PC-3 (cell line): Measurements from ENCODE around the gene DMBX1. TPM values are rescaled to one million over a fixed set of nuclear protein-coding genes. Genes with fewer than 3 reads are reported as not detected.

Source experiments
- ATAC-seq: fragments of 200-7000 bp; cut with Tn5 transposase; 2 replicates; pipeline ENCODE4 v1.9.1; 2020; ENCODE audit warnings: mild to moderate bottlenecking, moderate library complexity
- BruUV-seq: library from RNA; stranded (reverse); fragments of 400-500 nt; replicated peaks from 2 replicates; lab custom pipeline; 2021; lab: Mats Ljungman, UMichigan
- CTCF ChIA-PET: fragments of 300-600 bp; sonication (Branson Sonifier 250); formaldehyde crosslinking; loops from one replicate; lab custom pipeline; 2022; ENCODE audit warnings: antibody characterized with exemption; lab: Charles Lee
- POLR2A ChIA-PET: fragments of 300-600 bp; sonication (Branson Sonifier 250); formaldehyde crosslinking; loops from one replicate; lab custom pipeline; 2022; ENCODE audit warnings: antibody characterized with exemption; ENCODE audit not compliant: unreplicated experiment; lab: Charles Lee
- DNase-seq: peaks from one replicate; pipeline ENCODE4 v3.0.0-alpha.2; 2015
- H2AFZ ChIP-seq: fragments of 300-600 bp; sonication (generic); 2 replicates; pipeline ENCODE4 v1.6.0; 2016; ENCODE audit warnings: antibody characterized with exemption, low read length
- H3F3A ChIP-seq: fragments of 300-600 bp; sonication (generic); one replicate; pipeline ENCODE4 v1.6.0; 2017; ENCODE audit warnings: antibody characterized with exemption, low read length, control low read depth, mild to moderate bottlenecking; ENCODE audit not compliant: unreplicated experiment
- H3K27ac ChIP-seq: fragments of 300-600 bp; sonication (generic); 2 replicates; pipeline ENCODE4 v1.5.1; 2016; ENCODE audit warnings: mild to moderate bottlenecking, low read length
- H3K27me3 ChIP-seq: fragments of 300-600 bp; sonication (generic); 2 replicates; pipeline ENCODE4 v1.6.1; 2016; ENCODE audit warnings: low read length, mixed read lengths
- H3K36me3 ChIP-seq: fragments of 300-600 bp; sonication (generic); 2 replicates; pipeline ENCODE4 v1.6.1; 2016; ENCODE audit warnings: low read depth, mixed run types, low read length, mixed read lengths
- H3K4me1 ChIP-seq: fragments of 300-600 bp; sonication (generic); 2 replicates; pipeline ENCODE4 v1.5.1; 2016; ENCODE audit warnings: low read length; ENCODE audit not compliant: insufficient read depth
- H3K4me2 ChIP-seq: fragments of 300-600 bp; sonication (generic); 2 replicates; pipeline ENCODE4 v1.6.0; 2016; ENCODE audit warnings: low read length
- H3K4me3 ChIP-seq: fragments of 300-600 bp; sonication (generic); 2 replicates; pipeline ENCODE4 v1.5.1; 2016; ENCODE audit warnings: mild to moderate bottlenecking, low read length, mixed read lengths
- H3K79me2 ChIP-seq: fragments of 300-600 bp; sonication (generic); 2 replicates; pipeline ENCODE4 v1.6.1; 2017; ENCODE audit warnings: low read length, mixed read lengths
- H3K9ac ChIP-seq: fragments of 300-600 bp; sonication (generic); 2 replicates; pipeline ENCODE4 v1.6.0; 2016; ENCODE audit warnings: mild to moderate bottlenecking, low read length
- H3K9me2 ChIP-seq: fragments of 300-600 bp; sonication (generic); replicated peaks from 2 replicates; pipeline ENCODE4 v1.6.1; 2016; ENCODE audit warnings: mixed run types, low read length, mixed read lengths
- H3K9me3 ChIP-seq: fragments of 300-600 bp; sonication (generic); 2 replicates; pipeline ENCODE4 v1.6.1; 2016; ENCODE audit warnings: low read length, mixed read lengths
- H4K20me1 ChIP-seq: fragments of 300-600 bp; sonication (generic); 2 replicates; pipeline ENCODE4 v1.6.1; 2016; ENCODE audit warnings: low read length, mixed read lengths
- EZH2 ChIP-seq: fragments of 300-600 bp; sonication (generic); IDR thresholded peaks from one replicate; pipeline ENCODE4 v1.6.1; 2017; ENCODE audit warnings: antibody characterized with exemption, mild to moderate bottlenecking, low read length; ENCODE audit not compliant: unreplicated experiment
- EZH2phosphoT487 ChIP-seq: fragments of 300-600 bp; sonication (generic); IDR thresholded peaks from 2 replicates; pipeline ENCODE4 v1.6.1; 2018; ENCODE audit warnings: mild to moderate bottlenecking, antibody characterized with exemption, low read length, borderline replicate concordance
- intact Hi-C: fragments of 100-400 bp; cut with micrococcal nuclease; formaldehyde crosslinking; loops from 2 replicates; pipeline ENCODE4 v1.9.0; 2023
- total RNA-seq: library from RNA; depleted of rRNA; stranded (reverse); fragments of >200 nt; gene quantifications from 2 replicates; pipeline ENCODE4 v1.2.3, GENCODE V29; 2014
- TF ChIP-seq, protein P1 (sequence below): fragments of 300-600 bp; sonication (generic); conservative IDR thresholded peaks from 2 replicates; pipeline ENCODE4 v1.5.1; 2017; ENCODE audit warnings: antibody characterized with exemption, low read depth, mild to moderate bottlenecking, low read length

DMBX1 gene
- total RNA-seq, 1 experiment from 2014 or later = 2.4 TPM

DNA sequence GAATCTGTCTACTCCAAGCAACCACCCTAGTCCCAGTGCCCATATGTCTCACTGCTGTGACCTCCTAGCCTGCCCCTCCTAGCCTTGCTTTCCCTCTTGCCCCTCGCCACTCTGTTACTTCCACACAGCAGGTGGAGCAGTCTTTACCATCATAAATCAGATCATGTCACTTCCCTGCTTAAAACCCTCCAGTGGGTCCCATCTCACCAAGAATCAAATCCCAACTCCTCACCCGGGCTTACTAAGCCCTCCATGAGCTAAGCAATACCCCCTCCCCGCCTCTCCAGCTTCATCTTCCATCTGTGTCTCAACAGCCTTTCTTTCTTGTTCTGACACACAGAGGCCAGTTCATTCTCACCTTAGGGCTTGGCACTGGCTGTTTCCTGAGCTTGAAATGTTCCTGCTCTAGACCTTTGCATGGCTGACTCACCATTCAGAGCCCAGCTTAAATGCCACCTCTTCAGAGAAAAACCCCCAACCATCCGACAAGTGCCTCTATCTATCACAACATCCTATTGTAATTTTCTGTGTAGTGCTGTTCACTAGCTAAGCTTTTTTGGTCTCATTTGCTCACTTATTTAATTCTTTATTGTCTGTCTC, 39.5 kb downstream of the DMBX1 start:
- H3K4me1 ChIP-seq = peaks cover 11% of the 10 kb centered on the region; the same call in 1 of the 2 replicates
- ATAC-seq (no peak), DNase-seq (peak; percentile 40)
- H3K27ac ChIP-seq = no peak overlapping the region
- H3K4me2 ChIP-seq = no peak overlapping the region
- no peaks in the 10 kb centered on the region for H3K79me2 ChIP-seq
- H3K27me3 ChIP-seq = no peaks in the 10 kb centered on the region
- H3K36me3 ChIP-seq = no peaks in the 10 kb centered on the region
- H3K9me2 ChIP-seq = no peaks in the 10 kb centered on the region
- BruUV-seq = no TSS peak
- no peaks in the 10 kb centered on the region for H3F3A ChIP-seq
- ChIA-PET POLR2A (no interaction called here), CTCF (interaction anchor here (0.7 to 2.6 kb wide), 4 partner anchors 8 to 83 kb away, joined by 3 to 13 read pairs (median 6); no protein-coding TSS in a partner anchor)
- intact Hi-C loops = no loop called here
- no peak overlapping the region for H3K9ac ChIP-seq
- no peaks in the 10 kb centered on the region for H4K20me1 ChIP-seq
- no peak overlapping the region for H2AFZ ChIP-seq
- no peaks in the 10 kb centered on the region for H3K9me3 ChIP-seq
- no peak overlapping the region for H3K4me3 ChIP-seq
- TF ChIP-seq, protein P1, sequence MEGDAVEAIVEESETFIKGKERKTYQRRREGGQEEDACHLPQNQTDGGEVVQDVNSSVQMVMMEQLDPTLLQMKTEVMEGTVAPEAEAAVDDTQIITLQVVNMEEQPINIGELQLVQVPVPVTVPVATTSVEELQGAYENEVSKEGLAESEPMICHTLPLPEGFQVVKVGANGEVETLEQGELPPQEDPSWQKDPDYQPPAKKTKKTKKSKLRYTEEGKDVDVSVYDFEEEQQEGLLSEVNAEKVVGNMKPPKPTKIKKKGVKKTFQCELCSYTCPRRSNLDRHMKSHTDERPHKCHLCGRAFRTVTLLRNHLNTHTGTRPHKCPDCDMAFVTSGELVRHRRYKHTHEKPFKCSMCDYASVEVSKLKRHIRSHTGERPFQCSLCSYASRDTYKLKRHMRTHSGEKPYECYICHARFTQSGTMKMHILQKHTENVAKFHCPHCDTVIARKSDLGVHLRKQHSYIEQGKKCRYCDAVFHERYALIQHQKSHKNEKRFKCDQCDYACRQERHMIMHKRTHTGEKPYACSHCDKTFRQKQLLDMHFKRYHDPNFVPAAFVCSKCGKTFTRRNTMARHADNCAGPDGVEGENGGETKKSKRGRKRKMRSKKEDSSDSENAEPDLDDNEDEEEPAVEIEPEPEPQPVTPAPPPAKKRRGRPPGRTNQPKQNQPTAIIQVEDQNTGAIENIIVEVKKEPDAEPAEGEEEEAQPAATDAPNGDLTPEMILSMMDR = no peak
- no peak for TF ChIP-seq EZH2phosphoT487
- TF ChIP-seq EZH2 = no peak

DNA sequence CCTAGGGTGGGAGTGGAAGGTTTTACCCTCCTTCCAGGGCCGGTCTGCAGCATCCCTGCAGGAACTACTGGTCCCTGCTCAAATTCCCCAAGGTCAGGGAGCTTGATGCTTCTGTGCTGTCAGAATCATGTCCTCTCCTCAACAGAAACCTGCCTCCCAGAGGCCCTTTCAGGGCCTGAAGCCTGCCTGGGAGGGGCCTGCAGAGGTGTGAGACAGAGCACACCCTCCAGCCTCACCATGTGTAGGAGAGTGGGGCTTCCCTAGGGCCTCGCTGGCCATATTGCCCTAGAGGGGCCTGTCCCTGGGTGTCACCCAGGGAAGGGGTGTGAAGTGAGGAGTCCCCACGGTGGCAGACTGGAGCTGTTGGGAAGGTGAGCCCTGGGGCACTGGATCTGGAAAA, 40.7 kb downstream of the DMBX1 start:
- H3K9me2 ChIP-seq = no peaks in the 10 kb centered on the region
- no peak overlapping the region for H3K4me2 ChIP-seq
- H3K27me3 ChIP-seq = no peaks in the 10 kb centered on the region
- no peaks in the 10 kb centered on the region for H3K79me2 ChIP-seq
- no peaks in the 10 kb centered on the region for H3K9me3 ChIP-seq
- no peak overlapping the region for H3K27ac ChIP-seq
- DNase-seq (no peak), ATAC-seq (no peak)
- BruUV-seq = no TSS peak
- H4K20me1 ChIP-seq = no peaks in the 10 kb centered on the region
- TF ChIP-seq EZH2 (no peak), EZH2phosphoT487 (no peak)
- CTCF ChIA-PET = interaction anchor here (1.1 to 2.6 kb wide), 2 partner anchors 84 to 195 kb away, joined by 3 to 13 read pairs; no protein-coding TSS in a partner anchor
- H3K36me3 ChIP-seq = no peaks in the 10 kb centered on the region
- intact Hi-C loops = no loop called here
- H2AFZ ChIP-seq = no peak overlapping the region
- H3F3A ChIP-seq = no peaks in the 10 kb centered on the region
- H3K4me3 ChIP-seq = no peak overlapping the region
- peaks cover 11% of the 10 kb centered on the region; the same call in 1 of the 2 replicates for H3K4me1 ChIP-seq
- POLR2A ChIA-PET = no interaction called here
- H3K9ac ChIP-seq = no peak overlapping the region

DNA sequence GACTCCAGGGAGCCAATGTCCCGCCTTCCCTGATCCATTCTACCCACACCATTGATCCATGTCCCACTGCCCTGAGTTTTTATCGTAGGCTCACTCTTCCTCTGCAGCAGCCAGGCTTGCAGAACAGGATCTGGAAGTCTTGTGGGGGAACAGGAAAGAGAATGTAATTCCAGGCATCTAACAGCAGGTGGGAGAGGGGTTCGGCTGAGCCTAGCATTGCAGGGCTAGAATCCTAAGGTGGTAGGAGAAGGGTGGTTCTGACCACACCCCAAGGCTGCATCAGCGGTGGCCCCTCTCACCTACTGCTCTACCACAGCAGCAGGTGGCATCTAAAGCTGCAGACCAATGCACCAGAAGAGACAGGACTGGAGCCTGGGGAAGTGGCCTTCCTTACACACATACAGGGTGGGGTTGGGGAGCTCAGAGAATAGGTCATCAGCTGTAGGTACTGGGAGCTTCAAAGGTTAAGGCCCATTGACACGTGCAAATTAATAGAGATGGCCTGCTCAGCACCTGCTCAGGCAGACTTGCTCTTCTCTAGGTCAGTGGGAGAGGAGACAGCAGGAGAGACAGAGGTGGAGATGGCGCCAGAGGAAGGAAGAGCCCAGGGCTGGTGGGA, 41.3 kb downstream of the DMBX1 start:
- Histone ChIP-seq H3K27me3 (no peaks in the 10 kb centered on the region), H3K4me3 (no peak overlapping the region), H3K9me2 (no peaks in the 10 kb centered on the region), H3K36me3 (no peaks in the 10 kb centered on the region), H3K9ac (no peak overlapping the region), H4K20me1 (no peaks in the 10 kb centered on the region), H3F3A (no peaks in the 10 kb centered on the region), H3K27ac (no peak overlapping the region), H3K4me2 (no peak overlapping the region), H2AFZ (no peak overlapping the region), H3K79me2 (no peaks in the 10 kb centered on the region), H3K9me3 (no peaks in the 10 kb centered on the region), H3K4me1 (peaks cover 11% of the 10 kb centered on the region; the same call in 1 of the 2 replicates)
- DNase-seq (peak; percentile 72), ATAC-seq (peak; percentile 9)
- CTCF ChIA-PET = interaction anchor here (1.1 kb wide), 1 partner anchor 194 kb away, joined by 3 read pairs; no protein-coding TSS in a partner anchor
- intact Hi-C loops = no loop called here
- POLR2A ChIA-PET = no interaction called here
- BruUV-seq = no TSS peak
- TF ChIP-seq, protein P1 = peak; percentile 50; the same call in 1 of the 2 replicates
- TF ChIP-seq EZH2 = no peak
